Neural progenitor cell (in vitro differentiated cells): ENCODE data around the gene HIC1. TPM values are rescaled to one million over a fixed set of nuclear protein-coding genes. Genes with fewer than 3 reads are reported as not detected.
A peak's percentile ranks its signal among the peaks of the same experiment; 100 is the strongest.

ENCODE experiments used
- DNase-seq: peaks from one replicate; pipeline ENCODE4 v3.0.0-alpha.2; 2016; ENCODE audit warnings: low spot score
- H2AFZ ChIP-seq: fragments of 200-600 bp; sonication (generic); replicated peaks from 2 replicates; pipeline ENCODE4 v1.6.1; 2016; ENCODE audit warnings: antibody characterized with exemption
- H3F3A ChIP-seq: fragments of 200-600 bp; sonication (generic); 2 replicates; pipeline ENCODE4 v1.6.1; 2016; ENCODE audit warnings: antibody characterized with exemption, low read depth
- H3K27ac ChIP-seq: fragments of 200-600 bp; sonication (generic); 2 replicates; pipeline ENCODE4 v1.5.1; 2016; ENCODE audit warnings: mild to moderate bottlenecking
- H3K27me3 ChIP-seq: fragments of 200-600 bp; sonication (generic); 2 replicates; pipeline ENCODE4 v1.6.1; 2016; ENCODE audit warnings: mild to moderate bottlenecking, moderate library complexity
- H3K36me3 ChIP-seq: fragments of 200-600 bp; sonication (generic); 2 replicates; pipeline ENCODE4 v1.5.1; 2016
- H3K4me1 ChIP-seq: fragments of 200-600 bp; sonication (generic); 2 replicates; pipeline ENCODE4 v1.6.1; 2016; ENCODE audit warnings: mixed run types
- H3K4me2 ChIP-seq: fragments of 200-600 bp; sonication (generic); 2 replicates; pipeline ENCODE4 v1.6.1; 2016
- H3K4me3 ChIP-seq: fragments of 200-600 bp; sonication (generic); 2 replicates; pipeline ENCODE4 v1.5.1; 2016
- H3K79me2 ChIP-seq: fragments of 200-600 bp; sonication (generic); 2 replicates; pipeline ENCODE4 v1.6.1; 2016; ENCODE audit warnings: low read depth
- H3K9ac ChIP-seq: fragments of 200-600 bp; sonication (generic); 2 replicates; pipeline ENCODE4 v1.6.1; 2016
- H3K9me3 ChIP-seq: fragments of 200-600 bp; sonication (generic); 2 replicates; pipeline ENCODE4 v1.5.1; 2016; ENCODE audit warnings: low read depth
- H4K20me1 ChIP-seq: fragments of 200-600 bp; sonication (generic); 2 replicates; pipeline ENCODE4 v1.6.1; 2016; ENCODE audit warnings: low read depth
- H3K27ac Mint-ChIP-seq: 3 replicates; pipeline ENCODE4 v1.8.0; 2021; ENCODE audit warnings: mixed read lengths
- H3K27me3 Mint-ChIP-seq: 2 replicates; pipeline ENCODE4 v1.8.0; 2022; ENCODE audit warnings: low read depth, mild to moderate bottlenecking, inconsistent platforms, moderate library complexity, mixed read lengths; ENCODE audit not compliant: insufficient read depth
- H3K36me3 Mint-ChIP-seq: 3 replicates; pipeline ENCODE4 v1.8.0; 2021; ENCODE audit warnings: mixed read lengths
- H3K4me1 Mint-ChIP-seq: 3 replicates; pipeline ENCODE4 v1.8.0; 2021; ENCODE audit warnings: mixed read lengths
- H3K4me3 Mint-ChIP-seq: 3 replicates; pipeline ENCODE4 v1.8.0; 2021; ENCODE audit warnings: mild to moderate bottlenecking, moderate library complexity, mixed read lengths
- H3K9me3 Mint-ChIP-seq: 3 replicates; pipeline ENCODE4 v1.8.0; 2020; ENCODE audit warnings: mixed read lengths
- CTCF ChIP-seq: fragments of 200-600 bp; sonication (generic); IDR thresholded peaks from 2 replicates; pipeline ENCODE4 v1.5.1; 2017; ENCODE audit warnings: antibody characterized with exemption, mild to moderate bottlenecking
- EZH2 ChIP-seq: fragments of 200-600 bp; sonication (generic); IDR thresholded peaks from 2 replicates; pipeline ENCODE4 v1.6.1; 2017; ENCODE audit warnings: antibody characterized with exemption, mild to moderate bottlenecking, moderate library complexity
- EZH2phosphoT487 ChIP-seq: fragments of 200-600 bp; sonication (generic); IDR thresholded peaks from 2 replicates; pipeline ENCODE4 v1.6.1; 2017; ENCODE audit warnings: antibody characterized with exemption
- total RNA-seq: library from RNA; depleted of rRNA; stranded (reverse); fragments of >200 nt; gene quantifications from 2 replicates; pipeline ENCODE4 v1.2.3, GENCODE V29; 2015; ENCODE audit warnings: low replicate concordance

The HIC1 gene
- total RNA-seq, 1 donor from 2014 or later = not detected

- H3F3A ChIP-seq = peaks cover 29% of the 10 kb centered on the region
- Mint-ChIP-seq H3K4me1 (peaks cover 30% of the 10 kb centered on the region), H3K27ac (no peak overlapping the region), H3K36me3 (peaks cover 7% of the 10 kb centered on the region), H3K9me3 (no peaks in the 10 kb centered on the region), H3K4me3 (peak overlapping the region; percentile 91), H3K27me3 (peaks cover 26% of the 10 kb centered on the region)
- H3K4me2 ChIP-seq = peak overlapping the region; percentile 100
- peaks cover 73% of the 10 kb centered on the region for H3K27me3 ChIP-seq
- DNase-seq = no peak
- no peaks in the 10 kb centered on the region for H3K36me3 ChIP-seq
- H3K4me1 ChIP-seq = peaks cover 6% of the 10 kb centered on the region
- no peaks in the 10 kb centered on the region for H3K9me3 ChIP-seq
- H3K9ac ChIP-seq = no peak overlapping the region
- H4K20me1 ChIP-seq = peaks cover 37% of the 10 kb centered on the region
- no peak overlapping the region for H3K27ac ChIP-seq
- peaks cover 5% of the 10 kb centered on the region for H3K79me2 ChIP-seq
- peak overlapping the region; percentile 75 for H3K4me3 ChIP-seq
- no peak for TF ChIP-seq EZH2
- no peak overlapping the region for H2AFZ ChIP-seq
These were observed 6.1 kb upstream of the HIC1 start for GRCh38 chr17:2048805-2049204.

- Histone ChIP-seq H2AFZ (peak overlapping the region; percentile 34), H3K79me2 (no peaks in the 10 kb centered on the region), H4K20me1 (peaks cover 45% of the 10 kb centered on the region), H3K4me2 (peak overlapping the region; percentile 100), H3K27me3 (peaks cover 81% of the 10 kb centered on the region), H3K9me3 (no peaks in the 10 kb centered on the region), H3K4me1 (peaks cover 6% of the 10 kb centered on the region), H3K36me3 (no peaks in the 10 kb centered on the region), H3K27ac (no peak overlapping the region), H3K9ac (no peak overlapping the region), H3K4me3 (peak overlapping the region; percentile 75), H3F3A (peaks cover 35% of the 10 kb centered on the region)
- Mint-ChIP-seq H3K27ac (peak overlapping the region; percentile 76), H3K36me3 (peaks cover 5% of the 10 kb centered on the region), H3K4me1 (peaks cover 32% of the 10 kb centered on the region), H3K9me3 (no peaks in the 10 kb centered on the region), H3K4me3 (peak overlapping the region; percentile 91), H3K27me3 (peaks cover 31% of the 10 kb centered on the region)
- DNase-seq = peak; percentile 95
- TF ChIP-seq CTCF = no peak
- TF ChIP-seq EZH2 = no peak
- TF ChIP-seq EZH2phosphoT487 = no peak
These were observed 5.3 kb upstream of the HIC1 start for GRCh38 chr17:2049333-2050299.

- H3F3A ChIP-seq = peaks cover 36% of the 10 kb centered on the region
- H3K27me3 Mint-ChIP-seq = peaks cover 29% of the 10 kb centered on the region
- DNase-seq = peak; percentile 88
- H4K20me1 ChIP-seq = peaks cover 52% of the 10 kb centered on the region
- H3K4me2 ChIP-seq = peak overlapping the region; percentile 81
- H3K36me3 Mint-ChIP-seq = no peaks in the 10 kb centered on the region
- H3K9me3 ChIP-seq = no peaks in the 10 kb centered on the region
- H3K27ac Mint-ChIP-seq = no peak overlapping the region
- no peak overlapping the region for H2AFZ ChIP-seq
- peaks cover 10% of the 10 kb centered on the region for H3K4me1 ChIP-seq
- H3K27me3 ChIP-seq = peaks cover 90% of the 10 kb centered on the region
- H3K27ac ChIP-seq = no peak overlapping the region
- no peak overlapping the region for H3K4me3 Mint-ChIP-seq
- no peaks in the 10 kb centered on the region for H3K36me3 ChIP-seq
- H3K9me3 Mint-ChIP-seq = no peaks in the 10 kb centered on the region
- H3K9ac ChIP-seq = no peak overlapping the region
- no peaks in the 10 kb centered on the region for H3K79me2 ChIP-seq
- peaks cover 31% of the 10 kb centered on the region for H3K4me1 Mint-ChIP-seq
- TF ChIP-seq EZH2 = no peak
- no peak for TF ChIP-seq EZH2phosphoT487
- TF ChIP-seq CTCF = no peak
- peak overlapping the region; percentile 56 for H3K4me3 ChIP-seq
These were observed 4.4 kb upstream of the HIC1 start for GRCh38 chr17:2050300-2051060.
